Kidney tubule cell (primary cell): Measurements from ENCODE around the gene AMN.

Experiments used
- DNase-seq: peaks from one replicate; pipeline ENCODE4 v3.0.0-alpha.2; 2018; ENCODE audit warnings: low spot score

AMN gene

GRCh38 chr14:102943979-102944378 is 21.5 kb downstream of the AMN start:
- no peak for DNase-seq

GRCh38 chr14:102944448-102945330 is 22.2 kb downstream of the AMN start:
- no peak for DNase-seq

GRCh38 chr14:102945346-102946130 is 23.1 kb downstream of the AMN start:
- DNase-seq = no peak

GRCh38 chr14:102947321-102948103 is 25.0 kb downstream of the AMN start:
- no peak for DNase-seq

- DNase-seq = no peak
These were observed 26.2 kb downstream of the AMN start for GRCh38 chr14:102948698-102949061.

- peak; percentile 47 for DNase-seq
These were observed 26.8 kb downstream of the AMN start for GRCh38 chr14:102949062-102949800.

GRCh38 chr14:102949801-102950451 is 27.5 kb downstream of the AMN start:
- DNase-seq = no peak

GRCh38 chr14:102951034-102951433 is 28.6 kb downstream of the AMN start:
- DNase-seq = no peak

- DNase-seq = no peak
These were observed 29.3 kb downstream of the AMN start for GRCh38 chr14:102951799-102952198.

GRCh38 chr14:102952276-102952675 is 29.8 kb downstream of the AMN start:
- no peak for DNase-seq

- no peak for DNase-seq
These were observed 30.6 kb downstream of the AMN start for GRCh38 chr14:102953100-102953499.

GRCh38 chr14:102954081-102954789 is 31.8 kb downstream of the AMN start:
- no peak for DNase-seq

GRCh38 chr14:102955636-102956408 is 33.4 kb downstream of the AMN start:
- DNase-seq = no peak

- no peak for DNase-seq
These were observed 34.8 kb downstream of the AMN start for GRCh38 chr14:102957222-102957621.

- no peak for DNase-seq
These were observed 36.0 kb downstream of the AMN start for GRCh38 chr14:102958461-102958860.

GRCh38 chr14:102962111-102962627 is 39.7 kb downstream of the AMN start:
- no peak for DNase-seq

GRCh38 chr14:102964152-102964730 is 41.8 kb downstream of the AMN start:
- no peak for DNase-seq

- no peak for DNase-seq
These were observed 42.8 kb downstream of the AMN start for GRCh38 chr14:102965282-102965681.
